Measurements from ENCODE around the gene IMPA2.
A peak's percentile ranks its signal among the peaks of the same experiment; 100 is the strongest.

IMPA2 gene

DNA sequence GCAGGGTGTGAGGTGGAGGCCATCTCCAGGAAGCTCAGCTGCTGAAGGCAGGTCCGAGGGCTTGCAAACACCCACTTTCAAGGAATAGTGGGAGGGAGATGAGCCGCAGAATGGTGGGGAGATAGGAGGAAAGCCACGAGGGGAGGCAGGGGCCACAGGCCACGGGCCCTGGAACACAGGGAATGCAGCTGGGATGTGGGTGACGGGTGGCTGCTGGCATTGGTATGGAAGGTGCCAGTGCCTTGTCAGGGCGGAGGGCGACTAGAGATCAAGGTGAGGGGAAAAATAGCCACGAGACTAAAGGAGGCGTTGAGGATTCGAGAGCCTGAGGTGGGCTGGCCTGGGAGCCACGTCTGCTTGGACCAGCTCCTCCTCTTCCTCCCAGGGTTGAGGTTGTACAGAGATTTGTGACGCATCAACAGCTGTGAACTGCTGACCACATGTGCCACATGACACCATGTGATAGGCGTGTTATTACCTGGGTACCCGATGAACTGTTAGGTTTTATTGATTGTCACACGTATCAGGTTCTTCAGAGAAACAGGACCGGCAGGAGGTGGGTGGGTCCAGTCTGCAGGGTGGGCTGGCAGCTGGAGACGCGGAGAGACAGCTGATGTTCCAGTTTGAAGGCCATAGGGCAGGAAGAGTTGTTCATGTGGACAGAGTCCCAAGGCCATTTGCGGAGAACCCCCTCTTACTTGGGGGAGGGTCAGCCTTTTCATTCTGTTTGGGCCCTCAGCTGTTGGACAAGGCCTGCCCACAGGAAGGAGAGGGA is 9.9 kb downstream of the IMPA2 start:
- no peak for DNase-seq

DNA sequence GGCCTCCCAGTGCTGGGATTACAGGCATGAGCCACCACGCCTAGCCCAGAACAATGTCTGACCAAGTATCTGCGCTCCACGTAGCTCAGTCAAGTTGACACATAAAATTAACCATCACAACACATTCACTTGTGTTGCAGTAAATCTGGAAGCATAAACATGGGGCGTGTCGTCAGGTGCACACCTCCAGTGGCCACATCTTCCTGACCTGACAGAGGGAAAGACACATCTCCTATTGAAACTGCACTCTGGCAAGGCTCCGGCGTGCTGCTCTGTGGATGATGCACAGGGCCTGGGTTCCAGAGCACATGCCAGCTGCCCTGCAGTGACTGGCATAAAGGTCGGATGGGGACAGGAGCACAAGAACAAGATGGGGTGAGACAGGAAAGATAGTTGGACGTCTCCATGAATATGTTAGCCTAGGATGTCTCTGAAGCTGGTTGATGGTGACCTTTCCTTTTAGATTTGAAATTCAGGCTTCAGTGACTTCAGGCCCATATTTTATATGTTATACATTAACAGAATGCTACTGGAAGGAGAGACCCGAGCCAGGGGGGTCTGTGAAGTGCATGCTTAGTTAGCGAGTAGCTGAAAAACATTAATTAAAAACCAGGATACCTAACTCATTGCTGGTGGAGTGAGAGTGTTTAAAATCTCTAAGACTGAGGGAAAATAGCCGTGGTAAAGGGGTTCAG is 10.9 kb downstream of the IMPA2 start:
- no peak for DNase-seq

DNA sequence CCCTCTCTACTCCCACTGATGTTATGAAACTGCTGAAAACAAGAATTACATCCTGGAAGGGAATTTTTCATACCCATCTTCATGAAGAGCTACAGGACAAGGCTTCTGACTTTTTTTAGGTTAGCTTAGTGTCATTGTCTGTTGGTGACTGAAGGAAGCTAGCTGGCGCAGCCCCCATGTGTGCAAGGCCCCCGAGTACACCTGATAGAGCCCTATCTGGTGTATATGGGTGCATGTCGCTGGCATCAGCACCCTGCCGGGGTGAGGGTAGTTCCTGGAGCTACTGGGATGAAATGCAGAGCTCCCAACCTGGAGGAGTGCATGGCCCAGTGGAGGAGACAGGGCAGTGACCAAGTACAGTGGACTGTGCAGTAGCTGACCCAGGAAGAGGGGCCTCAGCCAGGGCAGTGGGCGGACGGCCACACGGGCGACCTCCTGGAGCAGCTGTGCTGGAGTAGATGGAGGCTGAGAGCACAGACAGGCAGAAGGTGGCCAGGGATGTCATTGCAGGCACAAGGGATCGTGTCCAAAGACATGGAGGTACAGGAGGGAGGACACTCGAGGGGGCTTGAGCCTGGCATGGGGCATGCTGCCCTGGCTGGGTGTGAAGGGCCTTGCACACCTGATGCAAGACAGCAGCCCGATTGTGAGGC is 12.1 kb downstream of the IMPA2 start:
- DNase-seq, result no peak

DNA sequence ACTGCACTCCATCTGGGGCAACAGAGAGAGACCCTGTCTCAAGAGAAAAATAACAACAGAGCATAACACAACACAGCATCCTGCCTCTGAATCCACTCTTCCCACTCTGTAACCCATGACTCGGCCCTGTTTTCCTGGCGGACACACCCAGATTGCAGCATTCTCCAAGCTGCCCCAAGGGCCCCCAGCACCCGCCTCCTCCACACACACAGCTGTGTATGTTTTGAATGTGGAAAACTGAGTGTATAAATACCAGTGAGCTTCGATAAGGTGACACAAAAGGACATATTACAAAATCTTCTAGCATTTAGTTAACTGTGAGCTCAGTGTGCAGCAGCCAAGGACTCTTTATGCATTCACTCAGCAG is 13.0 kb downstream of the IMPA2 start:
- peak; percentile 23 for DNase-seq

DNA sequence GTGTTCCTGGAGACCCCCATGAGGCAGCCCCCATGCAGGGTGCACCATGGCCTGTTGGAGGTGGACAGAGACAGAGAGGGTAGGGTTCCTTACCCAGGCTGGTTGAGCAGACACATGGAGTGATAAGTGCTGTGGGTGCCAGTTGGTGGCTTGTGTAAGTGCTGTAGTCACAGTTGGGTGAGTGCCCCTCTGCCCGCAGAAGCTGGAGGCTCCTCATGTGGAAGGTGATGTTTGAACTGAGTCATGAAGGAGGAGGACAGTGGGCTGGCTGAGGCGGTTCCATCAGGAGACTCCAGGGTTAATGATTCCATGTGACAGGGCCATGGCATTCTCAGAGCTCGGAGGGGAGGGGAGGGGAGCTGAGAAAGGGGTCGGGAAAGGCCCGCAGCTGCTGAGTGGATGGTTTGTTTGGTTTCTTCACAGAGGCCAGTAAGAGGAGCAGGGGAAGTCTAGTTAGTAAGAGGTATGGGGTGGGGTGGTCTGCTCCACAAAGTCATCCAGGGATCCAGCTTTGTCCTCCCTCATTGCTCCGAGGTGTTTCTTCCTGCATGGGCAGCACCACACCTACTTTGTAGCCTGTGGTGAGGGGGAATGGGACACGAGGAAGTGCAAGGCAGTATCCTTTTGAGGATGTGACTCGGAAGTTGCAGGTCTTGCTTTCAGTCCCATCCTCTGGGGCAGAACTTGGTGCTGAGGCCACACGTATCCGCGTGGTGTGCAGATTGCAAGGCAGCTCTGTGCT is 13.6 kb downstream of the IMPA2 start:
- no peak for DNase-seq

DNA sequence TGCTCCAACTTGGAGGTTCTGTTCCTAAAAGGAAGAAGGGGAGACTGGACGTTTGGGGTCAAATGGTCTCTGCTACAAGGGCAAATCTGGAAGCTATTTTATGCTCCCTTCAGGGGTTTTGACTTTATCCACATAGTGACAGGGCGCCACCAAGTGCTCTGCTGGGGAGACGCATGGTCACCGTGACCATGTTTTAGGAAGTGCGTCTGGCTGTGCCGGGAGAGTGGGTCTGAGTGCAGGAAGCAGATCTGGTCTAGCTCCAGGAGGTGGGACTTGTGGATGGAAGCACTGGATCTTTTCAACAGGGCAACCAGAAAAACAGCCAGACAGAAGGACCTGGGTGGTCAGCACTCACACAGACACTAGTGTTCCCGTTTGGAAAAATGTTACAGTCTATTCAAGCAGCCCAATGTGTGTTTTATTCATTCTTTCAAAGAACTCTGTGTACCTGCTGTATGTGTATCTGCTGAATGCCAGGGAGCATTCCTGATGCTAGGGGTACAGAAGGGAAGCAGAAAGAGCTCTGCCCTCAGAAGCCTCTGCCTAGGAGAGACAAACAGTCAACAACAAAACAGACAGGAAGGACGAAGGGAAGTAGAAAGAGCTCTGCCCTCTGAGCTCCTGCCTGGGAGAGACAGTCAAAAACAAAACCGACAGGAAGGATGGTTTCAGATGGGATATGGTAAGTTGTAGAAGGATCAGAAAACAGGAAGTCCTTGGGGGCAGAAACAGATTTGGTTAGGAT is 14.3 kb downstream of the IMPA2 start:
- peak; percentile 69 for DNase-seq

DNA sequence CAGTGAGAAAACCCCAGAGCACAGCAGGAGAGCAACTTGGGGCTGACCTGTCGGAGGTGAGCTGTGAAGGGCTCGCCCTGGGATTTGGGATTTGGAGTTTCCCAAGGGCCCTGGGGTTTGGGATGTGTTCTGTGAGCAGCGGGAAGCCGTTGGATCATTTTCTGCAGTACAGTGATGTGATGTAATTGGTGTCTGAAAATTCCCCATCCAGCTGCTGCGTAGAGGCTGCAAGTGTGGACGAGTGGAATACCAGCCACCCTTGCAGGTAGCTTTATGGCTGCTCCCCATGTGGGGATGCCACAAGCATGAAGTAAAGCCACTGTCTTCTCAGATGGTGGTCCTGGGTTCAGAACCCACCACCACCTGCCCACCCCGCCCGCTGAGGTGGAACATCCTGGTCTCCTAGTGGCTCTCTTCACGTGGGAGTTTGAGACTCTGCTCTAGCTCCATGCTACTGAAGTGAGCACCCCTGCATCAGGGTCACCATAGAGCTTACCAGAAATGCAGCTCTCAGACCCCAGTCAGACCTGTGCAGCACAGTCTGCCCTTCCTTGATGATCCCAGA is 15.0 kb downstream of the IMPA2 start:
- no peak for DNase-seq

DNA sequence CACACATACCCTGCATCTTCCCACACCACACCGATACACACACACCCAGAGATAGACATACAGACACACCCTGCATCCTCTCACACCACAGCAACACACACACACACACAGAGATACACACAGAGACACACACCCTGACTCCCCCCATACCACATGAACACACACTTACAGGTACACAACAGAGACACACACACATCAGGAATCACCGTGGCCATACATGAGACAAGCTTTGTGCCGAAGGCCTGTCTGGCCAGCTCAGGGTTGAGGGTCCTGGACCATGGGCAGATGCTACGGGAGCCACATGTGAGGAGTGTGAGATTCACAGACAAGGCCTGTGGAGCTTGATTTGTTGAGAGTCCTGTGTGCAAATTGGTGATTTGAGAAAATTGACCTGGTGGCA is 15.6 kb downstream of the IMPA2 start:
- no peak for DNase-seq

DNA sequence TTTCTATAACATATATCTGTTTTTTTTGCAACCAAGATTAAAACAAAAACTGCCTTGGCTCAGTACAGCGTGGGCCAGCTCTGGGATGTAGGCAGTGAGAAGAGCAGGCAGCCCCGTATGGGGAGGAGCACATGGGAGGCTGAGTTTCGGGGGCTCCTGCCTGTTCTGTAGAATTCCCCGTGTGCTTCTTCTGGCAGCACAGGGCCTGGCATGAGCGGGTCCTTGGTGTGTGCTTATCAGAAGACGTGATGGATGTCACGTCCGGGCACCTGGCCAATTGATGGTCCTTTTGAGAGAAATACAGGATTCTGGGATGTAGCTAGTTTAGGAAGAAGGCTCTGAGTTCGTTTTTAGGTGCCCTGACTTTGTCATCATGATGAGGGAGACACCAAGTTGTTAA is 16.2 kb downstream of the IMPA2 start:
- no peak for DNase-seq

DNA sequence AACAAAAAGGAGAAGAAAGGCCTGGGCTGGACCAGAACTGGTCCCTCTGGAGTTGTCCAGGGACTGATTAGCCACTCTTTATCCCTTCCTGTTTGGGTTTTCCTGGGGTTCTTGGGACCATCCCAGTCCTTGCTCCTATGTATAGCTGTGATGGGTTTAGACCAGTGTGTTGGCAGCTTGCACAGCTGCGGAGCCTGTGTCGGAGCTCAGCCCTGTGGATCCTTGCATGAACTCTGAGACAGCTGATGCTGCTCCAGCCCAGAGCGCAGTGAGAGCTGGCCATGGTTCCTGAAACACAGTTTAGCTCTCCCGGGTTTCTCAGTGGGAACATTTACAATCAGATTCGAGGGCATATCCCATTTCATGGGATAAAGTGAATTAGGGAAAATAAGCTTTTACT is 16.9 kb downstream of the IMPA2 start:
- no peak for DNase-seq

- DNase-seq, result no peak
Observed at GRCh38 chr18:11999429-11999828, 18.1 kb downstream of the IMPA2 start.

- no peak for DNase-seq
Observed at GRCh38 chr18:12000072-12000659, 18.9 kb downstream of the IMPA2 start.

DNA sequence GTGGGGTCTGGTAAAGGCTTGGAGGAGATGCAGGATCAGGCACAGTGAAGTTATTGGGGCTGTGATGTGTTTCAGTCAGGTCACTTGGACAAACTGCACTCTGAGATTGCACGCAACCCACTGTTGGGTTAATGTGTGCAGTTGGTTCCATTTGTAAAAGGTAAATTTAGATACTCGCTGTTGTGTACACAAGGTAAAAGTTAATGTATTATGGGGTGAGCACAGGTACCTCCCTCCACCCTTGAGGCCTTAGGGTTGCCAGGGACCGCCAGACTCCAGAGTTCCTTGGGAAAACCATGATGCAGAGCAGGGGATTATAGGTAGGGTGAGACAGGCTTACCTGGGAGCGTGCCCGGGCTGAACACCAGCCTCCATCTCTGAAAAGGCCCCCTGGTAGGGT is 20.1 kb downstream of the IMPA2 start:
- no peak for DNase-seq

DNA sequence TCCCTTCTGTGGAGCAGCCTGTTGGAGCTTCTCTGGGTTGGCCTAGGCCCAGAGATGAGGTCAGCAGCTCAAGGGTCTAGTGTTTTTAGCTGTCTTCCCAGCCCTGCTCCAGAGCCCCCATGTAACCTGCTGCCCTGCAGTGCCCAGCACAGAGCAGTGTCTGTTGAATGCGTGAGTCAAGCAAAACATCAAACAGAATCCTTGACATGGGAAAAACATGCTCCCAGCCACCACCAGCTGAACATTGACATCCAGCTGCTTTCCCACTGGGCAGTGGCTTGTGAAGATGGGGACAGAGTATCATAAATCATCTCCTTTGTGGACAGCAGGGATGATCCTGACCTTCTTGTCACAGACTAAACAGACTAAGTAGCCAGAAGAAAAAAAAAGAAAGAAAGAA is 22.6 kb downstream of the IMPA2 start:
- DNase-seq, result no peak

DNA sequence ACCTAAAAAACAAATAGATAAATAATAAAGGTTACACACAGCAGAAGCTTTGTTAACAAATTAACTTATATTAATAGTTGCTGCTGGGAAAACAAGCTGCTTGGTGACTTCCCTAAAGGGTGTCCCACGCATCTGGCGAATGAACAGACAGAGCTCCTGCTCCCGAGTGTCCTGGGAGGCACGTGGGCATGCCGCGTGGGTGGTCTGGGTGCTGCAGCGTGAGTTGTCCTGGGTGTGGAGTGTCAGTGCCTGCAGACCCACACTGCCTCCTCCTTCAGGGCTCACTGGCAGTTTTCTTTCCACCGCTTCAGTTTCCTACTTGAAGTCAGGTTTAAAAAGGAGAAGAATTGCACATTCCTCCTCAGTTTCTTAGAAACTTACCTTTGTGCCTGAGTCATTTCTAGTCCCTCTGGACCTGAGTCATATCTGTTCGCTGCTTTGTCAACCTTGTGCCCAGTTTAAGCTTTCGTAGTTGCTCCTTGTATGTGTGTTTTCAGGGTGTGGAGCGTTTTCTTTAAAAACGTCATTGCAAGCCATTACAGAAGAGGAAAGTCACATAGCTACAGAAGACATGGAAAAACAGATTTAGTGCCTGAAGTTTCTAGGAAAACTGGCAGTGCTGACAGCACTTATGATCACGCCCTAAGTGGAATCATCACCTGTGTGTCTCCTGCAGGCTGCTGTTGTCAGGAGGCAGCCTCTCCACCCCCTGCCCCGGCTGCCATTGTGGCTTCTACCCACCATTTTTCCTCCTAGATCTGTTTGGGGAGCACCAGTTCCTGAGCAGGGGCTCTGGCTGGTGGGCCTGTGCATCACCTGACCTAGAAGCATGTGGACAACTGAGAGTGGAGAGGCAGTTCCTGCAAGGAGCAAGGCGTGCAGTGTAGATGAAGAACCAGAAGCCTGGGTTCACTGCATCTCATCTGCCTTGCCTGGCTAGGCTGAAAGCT is 24.5 kb downstream of the IMPA2 start:
- DNase-seq, result no peak

GRCh38 chr18:12006488-12006840 is 25.2 kb downstream of the IMPA2 start:
- no peak for DNase-seq

DNA sequence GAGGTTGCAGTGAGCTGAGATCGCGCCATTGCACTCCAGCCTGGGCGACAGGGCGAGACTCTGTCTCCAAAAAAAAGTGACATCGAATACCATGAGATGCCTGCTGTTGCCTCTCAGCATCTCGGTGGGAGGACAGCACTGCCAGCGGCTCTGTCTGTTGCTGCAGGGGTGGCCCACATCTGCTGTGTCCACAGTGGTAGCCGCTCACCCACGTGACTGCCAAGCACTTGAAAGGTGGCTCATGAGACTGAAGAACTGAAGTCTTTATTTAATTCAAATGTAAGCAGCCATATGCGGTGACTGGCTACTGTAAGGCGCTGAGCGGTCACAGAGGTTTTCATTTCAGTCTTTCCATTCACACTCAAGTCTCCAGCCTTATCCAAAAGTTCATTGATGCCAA is 25.8 kb downstream of the IMPA2 start:
- no peak for DNase-seq

GRCh38 chr18:12008181-12008767 is 27.0 kb downstream of the IMPA2 start:
- no peak for DNase-seq

DNA sequence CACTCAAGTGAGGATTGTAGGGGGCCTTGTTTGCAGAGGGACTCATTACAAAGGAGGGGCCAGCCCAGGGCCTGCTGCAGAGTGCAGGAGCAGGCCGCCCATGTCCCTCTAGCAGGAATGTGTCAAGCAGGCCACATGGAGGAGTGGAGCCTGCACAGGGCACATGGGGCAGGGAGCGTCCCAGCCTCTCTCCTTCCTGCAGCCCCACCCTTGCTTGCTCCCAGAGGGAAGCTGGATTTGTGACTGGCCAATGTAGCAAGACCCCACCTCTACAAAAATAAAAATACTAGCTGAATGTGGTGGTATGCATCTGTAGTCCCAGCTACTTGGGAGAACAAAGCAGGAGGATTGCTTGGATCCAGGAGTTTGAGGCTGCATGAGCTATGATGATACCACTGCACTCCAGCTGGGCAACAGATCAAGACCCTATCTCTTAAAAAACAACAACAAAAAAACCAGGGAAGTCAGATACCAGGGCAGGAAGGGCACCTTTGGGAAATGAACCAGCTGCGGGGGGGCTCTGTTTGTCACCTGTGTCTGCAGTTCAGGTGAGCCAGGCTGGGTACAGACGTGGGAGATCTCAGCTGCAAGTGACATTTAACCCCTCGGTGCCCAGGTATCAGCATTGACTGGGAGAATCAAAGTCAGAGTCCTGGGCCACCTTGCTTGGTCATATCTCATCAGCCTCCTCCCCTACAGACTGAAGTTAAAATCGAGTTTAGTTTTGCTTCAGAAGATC is 27.7 kb downstream of the IMPA2 start:
- DNase-seq, result no peak

Data from fibroblast of upper back skin (primary cell).